AG09309 (cell line): ENCODE measurements around the gene GRK3.

Source experiments
- DNase-seq: peaks from one replicate; pipeline ENCODE4 v3.0.0-alpha.2; 2010; ENCODE audit warnings: low read depth
- H3K4me3 ChIP-seq: 2 replicates; pipeline ENCODE4 v1.5.1; 2011; ENCODE audit warnings: mild to moderate bottlenecking, low read depth, low read length, moderate library complexity; ENCODE audit not compliant: control insufficient read depth
- CTCF ChIP-seq: IDR thresholded peaks from 2 replicates; pipeline ENCODE4 v1.5.1; 2011; ENCODE audit warnings: mild to moderate bottlenecking, low read depth, low read length, inconsistent platforms; ENCODE audit not compliant: insufficient read depth, control insufficient read depth; ENCODE audit errors: missing control alignments

The GRK3 gene

GRCh38 chr22:25760294-25760693, 195.8 kb downstream of the GRK3 start:
- DNase-seq = no peak
- no peak overlapping the region for H3K4me3 ChIP-seq
- TF ChIP-seq CTCF = no peak

- no peak overlapping the region for H3K4me3 ChIP-seq
- no peak for DNase-seq
- no peak for TF ChIP-seq CTCF
Measured at GRCh38 chr22:25760848-25761595, 196.5 kb downstream of the GRK3 start.

- no peak for TF ChIP-seq CTCF
- DNase-seq = no peak
- H3K4me3 ChIP-seq = no peak overlapping the region
Measured at GRCh38 chr22:25762147-25762546, 197.7 kb downstream of the GRK3 start.

GRCh38 chr22:25763239-25763777, 198.8 kb downstream of the GRK3 start:
- no peak overlapping the region for H3K4me3 ChIP-seq
- no peak for TF ChIP-seq CTCF
- DNase-seq = no peak

- TF ChIP-seq CTCF = peak; percentile 10
- H3K4me3 ChIP-seq = no peak overlapping the region
- no peak for DNase-seq
Measured at GRCh38 chr22:25764270-25765015, 200.0 kb downstream of the GRK3 start.

GRCh38 chr22:25765016-25765367, 200.5 kb downstream of the GRK3 start:
- no peak for TF ChIP-seq CTCF
- H3K4me3 ChIP-seq = no peak overlapping the region
- DNase-seq = no peak
